Suprapubic skin (tissue), 4 donors: ENCODE results near the gene RELN.

ENCODE experiments used
- POLR2A ChIP-seq, 2 donors: fragments of 450-650 bp; IDR thresholded peaks; one replicate each; pipeline ENCODE4 v1.6.1; 2017; ENCODE audit warnings: antibody characterized with exemption in 2 of 2, mild to moderate bottlenecking in 2 of 2, moderate library complexity in 2 of 2
- POLR2AphosphoS5 ChIP-seq, 3 donors: sonication (generic); formaldehyde crosslinking; IDR thresholded peaks; one replicate each; pipeline ENCODE4 v1.6.1; 2017; ENCODE audit warnings: antibody characterized with exemption in 3 of 3
- TF ChIP-seq, protein P1 (sequence below), 2 donors: fragments of 200-600 bp in 1 of 2; fragments of 450-650 bp in 1 of 2; sonication (generic) in 1 of 2; IDR thresholded peaks; one replicate each; pipeline ENCODE4 v1.5.1; 2016 to 2019; ENCODE audit warnings: antibody characterized with exemption in 2 of 2, mild to moderate bottlenecking in 1 of 2, moderate library complexity in 1 of 2

- TF ChIP-seq, protein P1, sequence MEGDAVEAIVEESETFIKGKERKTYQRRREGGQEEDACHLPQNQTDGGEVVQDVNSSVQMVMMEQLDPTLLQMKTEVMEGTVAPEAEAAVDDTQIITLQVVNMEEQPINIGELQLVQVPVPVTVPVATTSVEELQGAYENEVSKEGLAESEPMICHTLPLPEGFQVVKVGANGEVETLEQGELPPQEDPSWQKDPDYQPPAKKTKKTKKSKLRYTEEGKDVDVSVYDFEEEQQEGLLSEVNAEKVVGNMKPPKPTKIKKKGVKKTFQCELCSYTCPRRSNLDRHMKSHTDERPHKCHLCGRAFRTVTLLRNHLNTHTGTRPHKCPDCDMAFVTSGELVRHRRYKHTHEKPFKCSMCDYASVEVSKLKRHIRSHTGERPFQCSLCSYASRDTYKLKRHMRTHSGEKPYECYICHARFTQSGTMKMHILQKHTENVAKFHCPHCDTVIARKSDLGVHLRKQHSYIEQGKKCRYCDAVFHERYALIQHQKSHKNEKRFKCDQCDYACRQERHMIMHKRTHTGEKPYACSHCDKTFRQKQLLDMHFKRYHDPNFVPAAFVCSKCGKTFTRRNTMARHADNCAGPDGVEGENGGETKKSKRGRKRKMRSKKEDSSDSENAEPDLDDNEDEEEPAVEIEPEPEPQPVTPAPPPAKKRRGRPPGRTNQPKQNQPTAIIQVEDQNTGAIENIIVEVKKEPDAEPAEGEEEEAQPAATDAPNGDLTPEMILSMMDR (IDR thresholded peaks at IDR 0.05), result no peak
- TF ChIP-seq POLR2A (IDR thresholded peaks at IDR 0.05), result no peak
- no peak for TF ChIP-seq POLR2AphosphoS5 (IDR thresholded peaks at IDR 0.05)
Measured at GRCh38 chr7:104032486-104032885, 43.0 kb upstream of the RELN start.
